ENCODE measurements around the gene CSRP1. TPM values are rescaled to one million over a fixed set of nuclear protein-coding genes. Genes with fewer than 3 reads are reported as not detected.

The CSRP1 gene
- total RNA-seq, 1 donor from 2014 or later = 317 TPM

DNA sequence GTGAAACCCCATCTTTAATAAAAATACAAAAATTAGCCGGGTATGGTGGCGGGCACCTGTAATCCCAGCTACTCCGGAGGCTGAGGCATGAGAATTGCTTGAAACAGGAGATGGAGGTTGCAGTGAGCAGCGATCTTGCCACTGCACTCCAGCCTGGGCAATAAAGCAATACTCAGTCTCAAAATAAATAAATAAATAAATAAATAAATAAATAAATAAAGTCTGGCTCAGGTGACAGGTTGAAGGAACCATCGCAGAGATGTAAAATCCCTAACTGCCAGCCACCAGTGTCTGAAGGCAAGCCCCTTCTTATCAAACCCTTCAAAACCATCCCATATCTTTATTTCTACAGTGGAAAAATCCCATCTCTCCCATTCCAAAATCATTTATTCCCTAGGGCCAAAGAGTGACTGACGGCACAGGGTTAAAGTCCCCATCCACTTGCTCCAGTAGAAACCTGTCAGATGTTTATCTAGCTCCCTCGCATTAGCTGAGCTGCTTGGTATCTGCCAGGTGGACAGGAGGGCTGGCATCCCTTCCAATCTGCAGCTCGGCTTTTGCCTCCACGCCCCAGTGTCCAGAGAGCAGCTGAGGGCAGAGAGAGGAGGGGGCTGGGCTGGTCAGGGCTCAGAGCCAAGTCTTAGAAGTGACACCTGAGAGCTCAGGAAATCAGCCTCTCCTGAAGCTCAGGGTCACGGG lies 5.0 kb downstream of the CSRP1 start:
- H3K4me2 ChIP-seq (ENCODE audit: low read length) = peak overlapping the region; percentile 99
- H3K4me1 ChIP-seq (ENCODE audit: insufficient read depth, low read length) = peaks cover 67% of the 10 kb centered on the region
- H3K27me3 ChIP-seq (ENCODE audit: insufficient read depth, low read length) = no peaks in the 10 kb centered on the region
- H3K27ac Mint-ChIP-seq (ENCODE audit: unreplicated experiment) = peak overlapping the region; percentile 98
- H3K9me3 Mint-ChIP-seq (ENCODE audit: unreplicated experiment) = no peaks in the 10 kb centered on the region
- H3K27me3 Mint-ChIP-seq (ENCODE audit: low read depth, unreplicated experiment) = no peaks in the 10 kb centered on the region
- H3K36me3 Mint-ChIP-seq (ENCODE audit: low read depth, unreplicated experiment) = peaks cover 7% of the 10 kb centered on the region
- H3K9ac ChIP-seq (ENCODE audit: low read length) = peak overlapping the region; percentile 93
- H3K4me1 Mint-ChIP-seq (ENCODE audit: low read depth, unreplicated experiment) = peaks cover 57% of the 10 kb centered on the region
- no peak overlapping the region for H3K4me3 Mint-ChIP-seq (ENCODE audit: unreplicated experiment)
- H3K9me3 ChIP-seq (ENCODE audit: insufficient read depth, low read depth, low read length) = no peaks in the 10 kb centered on the region
- TF ChIP-seq EZH2 (IDR thresholded peaks at IDR 0.05; ENCODE audit: insufficient read depth, low read length) = no peak
- TF ChIP-seq, protein P1, sequence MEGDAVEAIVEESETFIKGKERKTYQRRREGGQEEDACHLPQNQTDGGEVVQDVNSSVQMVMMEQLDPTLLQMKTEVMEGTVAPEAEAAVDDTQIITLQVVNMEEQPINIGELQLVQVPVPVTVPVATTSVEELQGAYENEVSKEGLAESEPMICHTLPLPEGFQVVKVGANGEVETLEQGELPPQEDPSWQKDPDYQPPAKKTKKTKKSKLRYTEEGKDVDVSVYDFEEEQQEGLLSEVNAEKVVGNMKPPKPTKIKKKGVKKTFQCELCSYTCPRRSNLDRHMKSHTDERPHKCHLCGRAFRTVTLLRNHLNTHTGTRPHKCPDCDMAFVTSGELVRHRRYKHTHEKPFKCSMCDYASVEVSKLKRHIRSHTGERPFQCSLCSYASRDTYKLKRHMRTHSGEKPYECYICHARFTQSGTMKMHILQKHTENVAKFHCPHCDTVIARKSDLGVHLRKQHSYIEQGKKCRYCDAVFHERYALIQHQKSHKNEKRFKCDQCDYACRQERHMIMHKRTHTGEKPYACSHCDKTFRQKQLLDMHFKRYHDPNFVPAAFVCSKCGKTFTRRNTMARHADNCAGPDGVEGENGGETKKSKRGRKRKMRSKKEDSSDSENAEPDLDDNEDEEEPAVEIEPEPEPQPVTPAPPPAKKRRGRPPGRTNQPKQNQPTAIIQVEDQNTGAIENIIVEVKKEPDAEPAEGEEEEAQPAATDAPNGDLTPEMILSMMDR (IDR thresholded peaks at IDR 0.05; ENCODE audit: insufficient read depth, low read depth, low read length) = no peak
- peaks cover 10% of the 10 kb centered on the region for H3K36me3 ChIP-seq (ENCODE audit: insufficient read depth, low read length)
- no peak overlapping the region for H2AFZ ChIP-seq (ENCODE audit: low read depth, low read length)
- peaks cover 66% of the 10 kb centered on the region for H4K20me1 ChIP-seq (ENCODE audit: insufficient read depth, low read length)
- no peak overlapping the region for H3K4me3 ChIP-seq (ENCODE audit: insufficient read depth, low read depth, low read length)
- DNase-seq (ENCODE audit: low read depth) = no peak
- H3K27ac ChIP-seq (ENCODE audit: low read depth, low read length) = peak overlapping the region; percentile 97
- peaks cover 100% of the 10 kb centered on the region for H3K79me2 ChIP-seq (ENCODE audit: insufficient read depth, low read length)
- no peak for FAIRE-seq

DNA sequence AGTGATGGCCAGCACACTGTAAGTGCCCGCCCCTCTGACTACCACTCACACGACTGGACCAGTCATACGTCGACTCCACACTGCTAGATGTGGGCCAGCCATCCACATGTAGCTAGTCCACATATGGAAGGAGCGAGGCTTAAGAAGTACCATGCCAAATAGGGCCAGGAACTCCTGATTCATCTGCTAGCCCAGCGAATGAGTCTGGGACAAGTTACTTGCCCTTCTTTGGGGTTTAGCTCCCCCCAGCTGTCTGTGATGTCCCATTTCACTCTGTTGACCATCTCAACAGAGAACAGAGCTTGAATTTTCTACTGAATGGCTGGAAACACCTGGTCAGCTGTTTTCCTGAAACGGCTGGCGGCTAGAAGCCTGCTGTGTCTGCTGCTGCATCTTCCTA lies 5.8 kb downstream of the CSRP1 start:
- Histone ChIP-seq H3K27ac (ENCODE audit: low read depth, low read length) (peak overlapping the region; percentile 41), H2AFZ (ENCODE audit: low read depth, low read length) (no peak overlapping the region), H3K79me2 (ENCODE audit: insufficient read depth, low read length) (peaks cover 100% of the 10 kb centered on the region), H3K4me1 (ENCODE audit: insufficient read depth, low read length) (peaks cover 69% of the 10 kb centered on the region), H3K36me3 (ENCODE audit: insufficient read depth, low read length) (peaks cover 10% of the 10 kb centered on the region), H4K20me1 (ENCODE audit: insufficient read depth, low read length) (peaks cover 71% of the 10 kb centered on the region), H3K9ac (ENCODE audit: low read length) (peak overlapping the region; percentile 41), H3K4me2 (ENCODE audit: low read length) (peak overlapping the region; percentile 49), H3K4me3 (ENCODE audit: insufficient read depth, low read depth, low read length) (no peak overlapping the region), H3K27me3 (ENCODE audit: insufficient read depth, low read length) (no peaks in the 10 kb centered on the region), H3K9me3 (ENCODE audit: insufficient read depth, low read depth, low read length) (no peaks in the 10 kb centered on the region)
- peaks cover 8% of the 10 kb centered on the region for H3K36me3 Mint-ChIP-seq (ENCODE audit: low read depth, unreplicated experiment)
- FAIRE-seq (no peak), DNase-seq (ENCODE audit: low read depth) (peak; percentile 89)
- no peaks in the 10 kb centered on the region for H3K9me3 Mint-ChIP-seq (ENCODE audit: unreplicated experiment)
- TF ChIP-seq EZH2 (IDR thresholded peaks at IDR 0.05; ENCODE audit: insufficient read depth, low read length) = no peak
- TF ChIP-seq, protein P1 (IDR thresholded peaks at IDR 0.05; ENCODE audit: insufficient read depth, low read depth, low read length) = no peak
- no peaks in the 10 kb centered on the region for H3K27me3 Mint-ChIP-seq (ENCODE audit: low read depth, unreplicated experiment)
- H3K27ac Mint-ChIP-seq (ENCODE audit: unreplicated experiment) = peak overlapping the region; percentile 77
- H3K4me3 Mint-ChIP-seq (ENCODE audit: unreplicated experiment) = no peak overlapping the region
- H3K4me1 Mint-ChIP-seq (ENCODE audit: low read depth, unreplicated experiment) = peaks cover 59% of the 10 kb centered on the region

DNA sequence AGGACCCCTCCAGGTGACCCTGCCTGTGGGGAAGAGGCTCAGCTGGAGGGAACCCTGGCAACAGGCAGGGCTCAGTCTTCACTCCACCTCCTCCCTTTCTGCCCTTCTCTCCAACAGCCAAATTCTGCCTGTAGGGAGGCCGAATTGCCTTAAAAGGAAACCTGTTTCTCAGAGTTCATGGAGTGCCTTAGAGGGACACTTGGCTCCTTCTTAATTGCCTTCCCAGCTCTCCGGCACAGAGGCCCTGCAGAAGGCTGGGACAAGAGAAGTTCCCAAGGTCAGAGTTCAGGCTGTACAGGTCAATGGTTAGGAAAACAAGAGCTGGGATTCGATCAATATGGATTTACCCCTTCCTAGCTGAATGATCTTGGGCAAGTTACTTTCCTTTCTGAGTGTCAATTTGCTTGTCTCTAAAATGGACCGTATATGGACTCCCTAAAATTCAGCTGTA lies 6.2 kb downstream of the CSRP1 start:
- FAIRE-seq (no peak), DNase-seq (ENCODE audit: low read depth) (no peak)
- Mint-ChIP-seq H3K27me3 (ENCODE audit: low read depth, unreplicated experiment) (no peaks in the 10 kb centered on the region), H3K4me1 (ENCODE audit: low read depth, unreplicated experiment) (peaks cover 58% of the 10 kb centered on the region), H3K9me3 (ENCODE audit: unreplicated experiment) (no peaks in the 10 kb centered on the region), H3K4me3 (ENCODE audit: unreplicated experiment) (no peak overlapping the region), H3K27ac (ENCODE audit: unreplicated experiment) (peak overlapping the region; percentile 77), H3K36me3 (ENCODE audit: low read depth, unreplicated experiment) (peaks cover 11% of the 10 kb centered on the region)
- peaks cover 65% of the 10 kb centered on the region for H3K4me1 ChIP-seq (ENCODE audit: insufficient read depth, low read length)
- TF ChIP-seq, protein P1 (IDR thresholded peaks at IDR 0.05; ENCODE audit: insufficient read depth, low read depth, low read length) = no peak
- H3K4me2 ChIP-seq (ENCODE audit: low read length) = peak overlapping the region; percentile 49
- H3K27me3 ChIP-seq (ENCODE audit: insufficient read depth, low read length) = no peaks in the 10 kb centered on the region
- H3K9me3 ChIP-seq (ENCODE audit: insufficient read depth, low read depth, low read length) = no peaks in the 10 kb centered on the region
- H3K9ac ChIP-seq (ENCODE audit: low read length) = peak overlapping the region; percentile 41
- H3K36me3 ChIP-seq (ENCODE audit: insufficient read depth, low read length) = peaks cover 13% of the 10 kb centered on the region
- H4K20me1 ChIP-seq (ENCODE audit: insufficient read depth, low read length) = peaks cover 71% of the 10 kb centered on the region
- H3K27ac ChIP-seq (ENCODE audit: low read depth, low read length) = peak overlapping the region; percentile 41
- H3K79me2 ChIP-seq (ENCODE audit: insufficient read depth, low read length) = peaks cover 100% of the 10 kb centered on the region
- H3K4me3 ChIP-seq (ENCODE audit: insufficient read depth, low read depth, low read length) = no peak overlapping the region
- no peak overlapping the region for H2AFZ ChIP-seq (ENCODE audit: low read depth, low read length)

Data from astrocyte (in vitro differentiated cells and primary cell).